Fibroblast of skin of right quadriceps (primary cell): ENCODE measurements around the gene KCTD3.
A peak's percentile ranks its signal among the peaks of the same experiment; 100 is the strongest.

Experiments
- DNase-seq: peaks from one replicate; pipeline ENCODE4 v3.0.0-alpha.2; 2013

The KCTD3 gene

GRCh38 chr1:215661033-215661432, 93.9 kb downstream of the KCTD3 start:
- no peak for DNase-seq

- peak; percentile 69 for DNase-seq
These were observed 98.1 kb downstream of the KCTD3 start for GRCh38 chr1:215665215-215665614.

- DNase-seq: no peak
These were observed 100.7 kb downstream of the KCTD3 start for GRCh38 chr1:215667761-215668160.

GRCh38 chr1:215669806-215670491, 102.8 kb downstream of the KCTD3 start:
- DNase-seq: no peak
